T-helper 1 cell treated with Interleukin-12 subunit alpha and Interleukin-12 subunit beta and Interleukin-4 antibody, amounts not matched to agents 30 ng/mL and 1 ng/mL, for 36 hours (primary cell): Measurements from ENCODE around the gene CFAP99. TPM values are rescaled to one million over a fixed set of nuclear protein-coding genes. Genes with fewer than 3 reads are reported as not detected.

Experiments
- intact Hi-C: fragments of 100-400 bp; cut with micrococcal nuclease; formaldehyde crosslinking; loops from one replicate; pipeline ENCODE4 v1.15.1; 2024
- total RNA-seq: library from RNA; stranded (reverse); gene quantifications from 2 replicates; pipeline ENCODE4 v1.2.3, GENCODE V29; 2022

CFAP99 gene
- total RNA-seq, 1 donor from 2014 or later: not detected

DNA sequence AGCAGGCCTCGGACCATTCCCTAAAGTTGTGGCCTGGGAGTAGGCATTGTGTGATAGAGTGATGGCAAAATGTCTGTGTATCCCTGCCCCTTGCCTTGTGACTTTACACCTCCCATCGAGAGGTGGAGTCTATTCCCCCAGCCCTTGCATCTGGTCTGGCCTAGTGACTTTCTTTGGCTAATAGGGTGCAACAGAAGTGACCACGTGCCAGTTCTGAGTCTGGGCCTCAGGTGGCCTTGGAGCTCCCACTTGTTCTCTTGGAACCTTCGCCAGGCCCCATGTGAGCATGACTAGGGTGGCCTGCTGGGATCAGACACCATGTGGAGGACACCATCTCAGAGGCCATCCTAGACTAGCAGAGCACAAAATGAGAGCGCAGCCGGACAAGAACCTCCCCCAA is 46.3 kb downstream of the CFAP99 start:
- intact Hi-C loops: loop anchor here (5.0 to 10.0 kb wide), 3 partner anchors 377 to 610 kb away; partner anchors contain the start of genes ADD1, HTT and HTT-AS

DNA sequence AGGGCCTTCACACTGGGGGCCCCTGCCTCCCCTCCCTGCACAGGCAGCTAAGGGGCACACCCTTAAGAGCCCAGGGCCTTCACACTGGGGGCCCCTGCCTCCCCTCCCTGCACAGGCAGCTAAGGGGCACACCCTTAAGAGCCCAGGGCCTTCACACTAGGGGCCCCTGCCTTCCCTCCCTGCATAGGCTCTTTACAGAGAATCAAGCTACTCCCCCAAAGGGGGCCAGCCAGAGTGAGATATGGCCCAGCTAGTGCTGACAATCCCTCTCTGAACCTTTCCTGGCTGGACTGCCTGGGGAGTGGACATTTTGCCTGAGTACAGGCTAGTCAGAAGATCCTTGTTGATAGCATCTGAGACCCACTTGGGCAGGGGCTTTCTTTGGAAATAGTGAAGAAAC is 46.8 kb downstream of the CFAP99 start:
- intact Hi-C loops: loop anchor here (5.0 to 10.0 kb wide), 3 partner anchors 377 to 609 kb away; partner anchors contain the start of genes ADD1, HTT and HTT-AS

DNA sequence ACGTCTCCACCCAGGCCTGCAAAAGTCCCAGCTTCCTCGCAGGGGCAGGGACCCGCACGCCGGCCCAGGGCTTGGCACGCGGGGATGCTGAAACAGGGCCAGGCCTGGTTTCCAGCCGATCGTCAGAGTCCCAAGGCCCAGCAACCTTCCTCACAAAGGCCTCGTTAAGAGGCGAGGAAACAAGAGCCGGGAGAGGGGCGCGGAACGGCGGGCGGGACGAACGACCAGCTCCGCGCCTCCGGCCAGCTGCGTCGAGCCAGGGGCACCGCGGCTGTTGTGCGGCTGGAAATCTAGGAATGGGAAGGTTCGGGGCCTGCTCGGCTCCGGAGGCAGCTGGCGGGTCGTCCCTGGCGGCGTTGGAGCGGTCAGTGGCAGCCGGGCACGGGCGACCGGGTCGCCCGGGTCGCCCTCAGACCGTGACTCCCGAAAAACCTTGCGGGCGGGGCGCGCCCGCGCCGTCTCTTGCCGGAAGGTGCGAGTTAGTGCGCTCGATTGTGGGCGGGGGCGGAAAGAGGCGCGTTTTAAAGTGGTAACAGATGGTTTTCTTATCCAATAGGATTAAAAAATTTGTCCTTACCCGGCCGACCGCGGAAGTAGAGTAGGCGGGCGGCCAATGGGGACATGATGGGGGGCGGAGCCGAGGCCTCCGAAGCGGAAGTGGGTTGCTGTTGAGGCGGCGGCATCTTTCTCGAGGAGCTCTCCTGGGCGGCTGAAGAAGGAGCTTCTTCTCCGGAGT is 49.9 kb downstream of the CFAP99 start, which contains the start of gene RNF4:
Gene RNF4, plus strand, starts transcription at position 651 of the 736 bp plus-strand sequence. CDS start 21,388 bp downstream, outside the sequence.
- intact Hi-C loops: loop anchor here (1.0 to 10.0 kb wide), 18 partner anchors 17 to 756 kb away; partner anchors contain the start of genes ADD1, CFAP99, FAM193A and GRK4

- intact Hi-C loops: loop anchor here (1.0 to 10.0 kb wide), 17 partner anchors 16 to 757 kb away; partner anchors contain the start of genes ADD1, CFAP99, FAM193A and GRK4
These were observed 50.6 kb downstream of the CFAP99 start for GRCh38 chr4:2469192-2469984.

GRCh38 chr4:2470791-2471190 is 52.0 kb downstream of the CFAP99 start:
- intact Hi-C loops: no loop called here

GRCh38 chr4:2472187-2472586 is 53.4 kb downstream of the CFAP99 start:
- intact Hi-C loops: no loop called here

GRCh38 chr4:2478229-2478628 is 59.5 kb downstream of the CFAP99 start:
- intact Hi-C loops: no loop called here

DNA sequence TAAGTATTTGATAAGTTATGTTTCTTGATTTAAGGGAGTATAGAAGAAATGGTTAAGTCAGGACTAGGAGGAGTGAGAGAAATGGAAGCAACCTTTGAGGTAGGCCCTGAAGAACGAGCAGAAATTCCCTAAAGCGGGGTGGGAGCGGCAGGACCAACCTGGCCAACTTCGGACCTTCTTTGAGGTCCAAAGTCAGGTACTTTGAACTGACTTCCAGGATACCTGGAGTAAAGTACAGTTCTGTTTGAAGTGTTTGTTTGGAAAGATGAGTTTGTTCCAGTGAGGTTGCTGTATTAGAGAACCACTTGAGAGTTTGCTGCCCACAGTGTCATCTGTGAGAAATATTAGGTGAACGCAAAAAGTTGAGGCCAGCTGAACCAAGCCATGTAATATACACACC is 61.9 kb downstream of the CFAP99 start:
- intact Hi-C loops: loop anchor here (5.0 kb wide), 1 partner anchor 267 kb away; no protein-coding TSS in a partner anchor

DNA sequence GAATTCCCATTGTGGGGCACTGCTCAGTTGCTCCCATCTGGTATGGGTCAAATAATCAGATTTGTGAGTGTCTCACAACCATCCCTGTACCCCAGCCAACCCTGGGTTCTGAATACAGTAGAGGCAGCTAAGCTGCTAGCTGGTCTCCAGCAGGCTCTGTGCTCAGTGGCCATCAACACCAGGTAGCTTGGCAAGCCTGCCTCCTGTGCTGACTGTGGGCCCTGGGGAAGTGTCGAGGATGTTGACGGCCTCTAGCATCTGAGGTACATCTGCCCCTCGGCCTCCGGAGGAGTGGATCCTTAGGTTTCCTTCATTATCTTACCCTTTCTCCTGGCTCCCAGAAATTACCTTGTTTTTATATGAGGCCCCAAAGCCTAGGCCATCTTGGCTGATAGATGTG is 63.4 kb downstream of the CFAP99 start:
- intact Hi-C loops: loop anchor here (5.0 kb wide), 1 partner anchor 265 kb away; no protein-coding TSS in a partner anchor

DNA sequence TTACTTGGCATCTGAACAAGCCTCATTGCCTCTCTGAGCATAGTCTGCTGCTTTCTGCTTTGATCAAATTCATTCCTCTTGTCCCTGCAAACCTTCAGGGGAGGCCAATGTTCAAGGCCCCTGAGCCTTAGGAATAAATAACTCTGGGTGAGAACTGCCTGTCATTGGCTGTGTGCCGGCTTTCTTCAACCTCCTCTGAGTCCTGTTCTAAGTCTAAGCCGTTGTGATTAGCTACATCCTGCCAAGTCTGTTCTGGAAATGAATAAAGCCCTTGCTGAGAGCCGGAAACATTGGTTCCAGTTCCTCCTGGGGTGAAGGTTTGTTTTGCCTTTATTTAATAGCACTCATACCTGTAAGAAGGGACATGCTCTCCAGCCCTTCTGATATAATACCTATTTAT is 63.9 kb downstream of the CFAP99 start:
- intact Hi-C loops: loop anchor here (5.0 kb wide), 1 partner anchor 265 kb away; no protein-coding TSS in a partner anchor

DNA sequence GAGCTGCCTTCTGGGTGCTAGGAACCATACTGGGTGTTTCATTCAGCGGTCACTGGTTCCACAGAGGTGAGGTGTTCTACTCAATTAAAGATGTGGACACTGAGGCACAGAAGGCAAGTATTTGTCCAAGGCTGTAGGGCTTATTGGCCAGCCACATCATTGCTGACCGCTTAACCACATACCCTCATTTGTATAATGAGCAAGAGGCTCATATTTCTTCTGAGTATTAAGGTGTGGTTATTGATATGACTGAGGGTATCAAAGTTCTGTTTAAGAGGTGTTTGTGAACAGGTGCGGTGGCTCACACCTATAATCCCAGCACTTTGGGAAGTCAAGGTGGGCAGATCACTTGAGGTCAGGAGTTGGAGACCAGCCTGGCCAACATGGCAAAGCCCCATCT is 64.5 kb downstream of the CFAP99 start:
- intact Hi-C loops: loop anchor here (5.0 kb wide), 1 partner anchor 264 kb away; no protein-coding TSS in a partner anchor

DNA sequence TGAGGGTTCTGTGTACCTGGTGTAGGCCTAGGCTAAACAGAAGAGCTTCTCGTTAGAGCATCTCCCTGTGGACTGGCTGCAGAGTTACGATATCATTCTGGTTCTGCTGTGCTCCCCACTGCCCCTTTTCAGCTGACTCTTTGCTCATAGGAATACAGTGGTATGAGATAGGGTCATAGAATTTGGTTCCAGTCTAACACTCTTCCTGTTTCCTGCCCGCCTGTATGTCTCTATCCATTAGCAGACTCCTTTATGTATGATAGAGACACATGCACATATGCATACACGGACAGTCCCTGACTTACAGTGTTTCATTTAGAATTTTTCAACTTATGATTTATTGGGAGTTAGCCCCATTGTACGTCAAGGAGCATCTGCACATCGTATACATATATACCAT is 65.4 kb downstream of the CFAP99 start:
- intact Hi-C loops: loop anchor here (5.0 kb wide), 1 partner anchor 263 kb away; no protein-coding TSS in a partner anchor

GRCh38 chr4:2484993-2485392 is 66.2 kb downstream of the CFAP99 start:
- intact Hi-C loops: loop anchor here (1.0 to 5.0 kb wide), 3 partner anchors 16 to 262 kb away; partner anchors contain the start of genes FAM193A and RNF4

DNA sequence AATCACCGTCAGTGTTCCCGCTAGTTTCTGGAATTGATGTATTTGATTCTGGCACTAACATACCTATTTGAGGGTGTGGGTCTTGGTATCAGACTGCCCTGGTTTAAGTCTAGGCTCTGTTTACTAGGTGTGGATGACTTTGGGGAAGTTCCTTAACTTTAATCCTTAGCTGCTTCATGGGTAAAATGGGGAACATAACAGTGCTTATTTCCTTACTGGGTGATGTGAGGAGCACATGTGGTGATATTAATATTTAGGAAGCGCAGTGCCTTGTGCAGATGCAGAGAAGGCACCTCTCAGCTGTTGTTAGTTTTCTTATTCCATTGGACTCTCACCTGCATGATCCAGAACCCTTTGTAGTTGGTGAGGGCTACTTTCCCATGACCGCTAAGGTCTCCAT is 67.2 kb downstream of the CFAP99 start:
- intact Hi-C loops: loop anchor here (1.0 kb wide), 2 partner anchors 17 to 50 kb away; partner anchors contain the start of genes FAM193A and RNF4

DNA sequence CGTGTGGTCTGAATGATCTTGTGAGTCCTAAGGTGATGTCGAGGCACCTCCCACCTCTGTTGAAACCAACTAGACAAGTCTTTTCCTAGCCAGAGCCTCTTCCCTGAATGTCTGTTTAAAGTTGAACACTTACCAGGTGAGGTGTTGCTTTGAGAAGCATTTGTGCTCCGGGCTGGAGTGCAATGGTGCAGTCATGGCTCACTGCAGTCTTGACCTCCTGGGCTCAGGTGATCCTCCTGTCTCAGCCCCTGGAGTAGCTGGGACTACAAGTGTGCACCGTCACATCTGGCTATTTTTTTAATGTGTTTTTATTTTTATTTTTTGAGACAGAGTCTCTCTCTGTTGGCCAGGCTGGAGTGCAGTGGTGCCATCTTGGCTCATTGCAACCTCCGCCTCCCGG is 68.2 kb downstream of the CFAP99 start:
- intact Hi-C loops: no loop called here

DNA sequence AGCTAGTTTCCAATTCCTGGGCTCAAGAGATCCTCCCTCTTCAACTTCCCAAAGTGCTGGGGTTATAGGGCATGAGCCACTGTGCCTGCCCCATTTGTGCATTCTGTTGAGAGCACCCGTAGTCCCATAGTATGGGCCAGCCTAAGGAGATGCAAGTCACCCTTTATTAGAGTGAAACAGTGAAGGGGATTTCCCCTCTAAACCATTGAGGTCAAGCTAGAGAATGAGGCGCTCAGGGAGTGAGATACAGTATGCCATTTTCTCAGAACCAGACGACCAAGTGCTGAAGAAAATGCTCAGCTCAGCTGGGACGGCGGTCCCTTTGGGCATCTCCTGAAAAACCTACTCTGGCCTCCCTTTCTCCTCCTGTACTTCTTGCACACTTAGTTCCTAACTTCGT is 68.9 kb downstream of the CFAP99 start:
- intact Hi-C loops: no loop called here

DNA sequence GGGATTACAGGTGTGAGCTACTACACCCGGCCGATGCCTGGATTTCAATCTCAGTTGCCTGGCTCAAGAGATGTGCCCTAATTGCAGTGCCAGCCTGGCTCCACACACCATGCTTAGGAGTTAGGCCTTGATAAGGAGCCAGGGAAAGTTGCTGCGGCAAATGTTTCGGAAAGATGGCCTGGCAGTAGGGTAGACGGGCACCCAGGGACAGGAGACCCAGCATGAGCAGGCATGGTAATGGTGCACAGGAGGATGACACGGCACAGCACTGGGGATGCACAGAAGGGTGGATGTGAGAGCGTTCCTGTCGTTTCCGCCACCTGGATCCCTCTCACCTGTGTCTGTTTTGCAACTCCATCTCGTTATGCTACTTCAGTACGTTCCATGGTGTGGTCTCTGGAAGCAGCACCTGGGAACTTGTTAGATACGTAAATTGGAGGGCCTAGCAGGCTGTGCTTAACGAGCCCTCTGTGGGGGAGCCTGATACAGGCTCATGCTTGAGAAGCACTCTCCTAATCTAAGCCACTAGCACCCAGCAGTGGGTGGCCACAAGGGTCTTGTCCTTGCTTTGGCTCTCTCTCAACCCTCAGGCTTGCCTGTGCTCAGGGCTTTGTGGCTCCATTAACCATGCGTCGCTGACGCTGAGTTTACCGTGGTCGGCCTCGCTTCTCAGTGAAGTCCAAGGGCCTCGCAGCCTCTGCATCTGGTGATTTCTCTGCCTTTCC is 70.5 kb downstream of the CFAP99 start:
- intact Hi-C loops: no loop called here

GRCh38 chr4:2489841-2490552 is 71.2 kb downstream of the CFAP99 start:
- intact Hi-C loops: no loop called here

- intact Hi-C loops: no loop called here
These were observed 74.2 kb downstream of the CFAP99 start for GRCh38 chr4:2492970-2493369.

- intact Hi-C loops: no loop called here
These were observed 76.2 kb downstream of the CFAP99 start for GRCh38 chr4:2494992-2495391.
